Neuronal stem cell (in vitro differentiated cells): ENCODE measurements around the gene PACSIN3.
A peak's percentile ranks its signal among the peaks of the same experiment; 100 is the strongest.

Experiments used
- DNase-seq: peaks from one replicate; pipeline ENCODE4 v3.0.0-alpha.2; 2013; ENCODE audit warnings: low spot score
- H2AFZ ChIP-seq: one replicate; pipeline ENCODE4 v1.6.1; 2013; ENCODE audit warnings: mild to moderate bottlenecking, low read length, inconsistent platforms
- H2AK5ac ChIP-seq: 2 replicates; pipeline ENCODE4 v1.6.1; 2013; ENCODE audit warnings: low read depth, mild to moderate bottlenecking, inconsistent platforms, low read length, moderate library complexity, mixed read lengths
- H2BK120ac ChIP-seq: 2 replicates; pipeline ENCODE4 v1.6.1; 2013; ENCODE audit warnings: low read depth, mild to moderate bottlenecking, inconsistent platforms, low read length, moderate library complexity, mixed read lengths
- H2BK12ac ChIP-seq: one replicate; pipeline ENCODE4 v1.6.1; 2013; ENCODE audit warnings: low read length, inconsistent platforms
- H2BK15ac ChIP-seq: 2 replicates; pipeline ENCODE4 v1.6.1; 2013; ENCODE audit warnings: mild to moderate bottlenecking, low read length, inconsistent platforms, mixed read lengths
- H2BK5ac ChIP-seq: one replicate; pipeline ENCODE4 v1.6.1; 2013; ENCODE audit warnings: inconsistent platforms, mild to moderate bottlenecking, low read length, moderate library complexity
- H3K14ac ChIP-seq: one replicate; pipeline ENCODE4 v1.6.1; 2013; ENCODE audit warnings: low read length, inconsistent platforms
- H3K18ac ChIP-seq: 2 replicates; pipeline ENCODE4 v1.6.1; 2013; ENCODE audit warnings: low read length, inconsistent platforms
- H3K23ac ChIP-seq: 2 replicates; pipeline ENCODE4 v1.6.1; 2013; ENCODE audit warnings: low read depth, mild to moderate bottlenecking, mixed read lengths, low read length, inconsistent platforms; ENCODE audit not compliant: poor library complexity
- H3K27ac ChIP-seq: replicated peaks from 3 replicates; pipeline ENCODE4 v1.5.1; 2013; ENCODE audit warnings: low read length, inconsistent platforms
- H3K27me3 ChIP-seq, 3 experiments: 2 replicates each; pipeline ENCODE4 v1.6.1; 2013; ENCODE audit warnings: low read length in 3 of 3, mild to moderate bottlenecking in 2 of 3, inconsistent platforms in 1 of 3, low read depth in 1 of 3, mixed read lengths in 1 of 3, moderate library complexity in 1 of 3; ENCODE audit not compliant: control insufficient read depth in 3 of 3, insufficient read depth in 3 of 3
- H3K36me3 ChIP-seq, 2 donors: replicated peaks in 1 of 2; 2 replicates each; pipeline ENCODE4 v1.6.1; 2013; ENCODE audit warnings: low read length in 2 of 2; ENCODE audit not compliant: control insufficient read depth in 2 of 2, insufficient read depth in 2 of 2
- H3K4ac ChIP-seq: 2 replicates; pipeline ENCODE4 v1.6.1; 2013; ENCODE audit warnings: inconsistent platforms, mild to moderate bottlenecking, low read length, moderate library complexity
- H3K4me1 ChIP-seq, 2 donors: 1 replicate in 1 of 2; 2 replicates in 1 of 2; pipeline ENCODE4 v1.6.1; 2013; ENCODE audit warnings: low read length in 2 of 2, low read depth in 1 of 2; ENCODE audit not compliant: control insufficient read depth in 2 of 2, insufficient read depth in 1 of 2
- H3K4me2 ChIP-seq: one replicate; pipeline ENCODE4 v1.6.1; 2013; ENCODE audit warnings: mild to moderate bottlenecking, low read length, inconsistent platforms; ENCODE audit not compliant: insufficient read depth, poor library complexity, severe bottlenecking
- H3K4me3 ChIP-seq, 2 donors: 2 replicates each; pipeline ENCODE4 v1.5.1; 2013; ENCODE audit warnings: low read length in 2 of 2, mild to moderate bottlenecking in 2 of 2, inconsistent platforms in 1 of 2, moderate library complexity in 1 of 2
- H3K79me1 ChIP-seq: one replicate; pipeline ENCODE4 v1.6.1; 2013; ENCODE audit warnings: low read depth, mild to moderate bottlenecking, inconsistent platforms, low read length, moderate library complexity
- H3K9ac ChIP-seq: one replicate; pipeline ENCODE4 v1.6.1; 2013; ENCODE audit warnings: mild to moderate bottlenecking, low read depth, low read length, inconsistent platforms; ENCODE audit not compliant: poor library complexity
- H3K9me3 ChIP-seq, 2 donors: replicated peaks in 1 of 2; 2 replicates each; pipeline versions ENCODE3 to v1.6.1; 2013; ENCODE audit warnings: low read length in 2 of 2, mild to moderate bottlenecking in 2 of 2, inconsistent platforms in 1 of 2, low read depth in 1 of 2, mixed read lengths in 1 of 2, moderate library complexity in 1 of 2; ENCODE audit not compliant: control insufficient read depth in 2 of 2, insufficient read depth in 1 of 2
- H4K8ac ChIP-seq: one replicate; pipeline ENCODE4 v1.6.1; 2013; ENCODE audit warnings: low read depth, mild to moderate bottlenecking, inconsistent platforms, low read length, moderate library complexity
- H4K91ac ChIP-seq: one replicate; pipeline ENCODE4 v1.6.1; 2013; ENCODE audit warnings: low read length, low read depth, mild to moderate bottlenecking, inconsistent platforms; ENCODE audit not compliant: poor library complexity
- WGBS, 2 donors: extraction: QIAGEN DNeasy Blood & Tissue Kit; methylation state at CpG; one replicate each; pipeline ENCODE4 v1.1.7; 2013; ENCODE audit warnings: missing lambda C conversion rate in 2 of 2, mixed read lengths in 1 of 2; ENCODE audit not compliant: insufficient read length in 2 of 2, insufficient replicate concordance in 1 of 2; ENCODE audit errors: extremely low coverage in 2 of 2; 5-methylcytosine and 5-hydroxymethylcytosine counted together

Gene PACSIN3

DNA sequence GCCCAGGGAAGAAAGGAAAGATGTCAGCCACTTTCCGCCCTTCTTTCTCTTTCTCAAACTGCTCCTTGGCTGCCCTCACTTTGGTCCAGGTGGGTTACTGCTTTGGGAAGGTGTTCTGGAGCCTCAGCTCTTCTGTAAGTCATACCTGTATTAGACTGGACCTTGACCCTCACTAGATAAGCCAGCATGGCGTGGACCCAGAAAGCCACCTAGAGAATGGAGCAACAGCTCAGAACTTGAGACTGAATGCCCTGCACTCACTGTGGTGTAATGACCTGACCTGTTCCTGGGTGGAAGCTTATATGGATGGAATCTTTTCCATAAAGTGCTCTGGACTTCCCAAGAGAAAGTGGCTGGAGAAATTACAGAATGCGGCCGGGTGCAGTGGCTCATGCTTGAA is 46.8 kb upstream of the PACSIN3 start:
- no peak overlapping the region for H4K8ac ChIP-seq
- H3K79me1 ChIP-seq = peaks cover 3% of the 10 kb centered on the region
- H3K9ac ChIP-seq = no peak overlapping the region
- H2BK5ac ChIP-seq = no peak overlapping the region
- no peak overlapping the region for H3K23ac ChIP-seq
- H3K4me1 ChIP-seq = peaks cover 0 to 2% of the 10 kb centered on the region in 2 donors
- H2BK12ac ChIP-seq = no peak overlapping the region
- H3K4me3 ChIP-seq = no peak overlapping the region
- no peak overlapping the region for H3K27ac ChIP-seq
- no peak for DNase-seq
- H3K4me2 ChIP-seq = no peak overlapping the region
- H4K91ac ChIP-seq = no peak overlapping the region
- no peak overlapping the region for H3K4ac ChIP-seq
- no peak overlapping the region for H2BK120ac ChIP-seq
- no CpG with 5 or more reads among the region's 4 CpGs for WGBS, 2 donors
- no peaks in the 10 kb centered on the region for H3K27me3 ChIP-seq
- H3K18ac ChIP-seq = no peak overlapping the region
- peaks cover 18 to 31% of the 10 kb centered on the region in 2 donors for H3K36me3 ChIP-seq
- H2AFZ ChIP-seq = no peak overlapping the region
- H2BK15ac ChIP-seq = no peak overlapping the region
- no peak overlapping the region for H2AK5ac ChIP-seq
- no peak overlapping the region for H3K14ac ChIP-seq
- H3K9me3 ChIP-seq = no peaks in the 10 kb centered on the region

DNA sequence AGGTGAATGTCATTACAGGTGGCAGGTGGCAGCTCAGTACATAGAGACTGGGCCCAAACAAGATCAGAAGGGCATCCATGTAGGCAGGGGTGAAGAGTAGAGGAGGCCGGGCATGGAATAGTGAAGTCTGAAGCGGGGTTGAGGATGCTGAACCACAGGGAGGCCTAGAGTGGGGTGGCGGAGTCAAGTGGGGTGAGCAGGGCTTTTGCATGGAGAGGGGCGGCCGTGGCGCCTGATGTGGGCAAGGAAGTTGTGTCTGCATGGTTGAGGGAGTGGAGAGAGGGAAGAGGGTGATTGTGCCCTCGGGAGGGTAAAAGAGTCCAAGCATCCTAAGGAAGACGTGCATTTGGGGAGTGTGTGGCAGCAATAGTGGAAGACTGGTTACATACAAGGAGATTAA is 42.9 kb upstream of the PACSIN3 start:
- Histone ChIP-seq H2BK12ac (no peak overlapping the region), H3K36me3 (peaks cover 8 to 22% of the 10 kb centered on the region in 2 donors), H3K79me1 (peaks cover 3% of the 10 kb centered on the region), H3K4me2 (no peak overlapping the region), H2AK5ac (no peak overlapping the region), H3K9me3 (no peaks in the 10 kb centered on the region), H2BK5ac (no peak overlapping the region), H3K4me3 (no peak overlapping the region), H3K27me3 (no peaks in the 10 kb centered on the region), H2BK15ac (no peak overlapping the region), H3K27ac (no peak overlapping the region), H4K8ac (no peak overlapping the region), H3K4me1 (no peaks in the 10 kb centered on the region), H3K23ac (no peak overlapping the region), H2AFZ (no peak overlapping the region), H3K14ac (no peak overlapping the region), H3K9ac (peak overlapping the region; percentile 63), H2BK120ac (no peak overlapping the region), H3K4ac (no peak overlapping the region), H4K91ac (no peak overlapping the region), H3K18ac (no peak overlapping the region)
- DNase-seq = no peak
- no CpG with 5 or more reads among the region's 8 CpGs for WGBS, 2 donors

GRCh38 chr11:47225552-47226400 is 39.5 kb upstream of the PACSIN3 start:
- Histone ChIP-seq H3K18ac (no peak overlapping the region), H3K9ac (no peak overlapping the region), H2AFZ (no peak overlapping the region), H3K4ac (no peak overlapping the region), H3K27ac (no peak overlapping the region), H3K4me1 (no peaks in the 10 kb centered on the region), H3K4me2 (no peak overlapping the region), H4K8ac (no peak overlapping the region), H3K36me3 (peaks cover 13 to 15% of the 10 kb centered on the region in 2 donors), H2BK120ac (no peak overlapping the region), H3K14ac (no peak overlapping the region), H3K27me3 (no peaks in the 10 kb centered on the region), H2AK5ac (no peak overlapping the region), H4K91ac (no peak overlapping the region), H3K23ac (no peak overlapping the region), H2BK15ac (no peak overlapping the region), H3K9me3 (no peaks in the 10 kb centered on the region), H3K4me3 (no peak overlapping the region), H2BK12ac (no peak overlapping the region), H2BK5ac (no peak overlapping the region), H3K79me1 (peaks cover 3% of the 10 kb centered on the region)
- no peak for DNase-seq
- WGBS, 2 donors = no CpG with 5 or more reads among the region's 7 CpGs

- Histone ChIP-seq H3K4ac (no peak overlapping the region), H3K9me3 (no peaks in the 10 kb centered on the region), H3K4me2 (no peak overlapping the region), H2BK120ac (no peak overlapping the region), H3K14ac (no peak overlapping the region), H3K18ac (no peak overlapping the region), H4K91ac (no peak overlapping the region), H4K8ac (no peak overlapping the region), H3K27ac (no peak overlapping the region), H3K36me3 (peaks cover 11 to 15% of the 10 kb centered on the region in 2 donors), H3K9ac (no peak overlapping the region), H2BK12ac (no peak overlapping the region), H2AFZ (no peak overlapping the region), H2BK15ac (no peak overlapping the region), H3K79me1 (no peaks in the 10 kb centered on the region), H2BK5ac (no peak overlapping the region), H2AK5ac (no peak overlapping the region), H3K23ac (no peak overlapping the region), H3K27me3 (no peaks in the 10 kb centered on the region), H3K4me3 (no peak overlapping the region), H3K4me1 (peaks cover 0 to 10% of the 10 kb centered on the region in 2 donors)
- whole genome bisulfite sequencing, 2 donors = no CpG with 5 or more reads among the region's 2 CpGs
- no peak for DNase-seq
Observed at GRCh38 chr11:47222696-47223095, 36.5 kb upstream of the PACSIN3 start.
